Measurements from ENCODE around the gene ANKS3. TPM values are rescaled to one million over a fixed set of nuclear protein-coding genes. Genes with fewer than 3 reads are reported as not detected.

Gene ANKS3
- total RNA-seq, 4 donors from 2014 or later: 29.3 to 58.8 (median 51.8) TPM

- Histone ChIP-seq H3K36me3 (peaks cover 0 to 89% (median 19%) of the 10 kb centered on the region in 3 donors), H3K9me3 (no peaks in the 10 kb centered on the region), H3K4me3 (no peak overlapping the region), H3K27ac (no peak overlapping the region), H3K27me3 (no peaks in the 10 kb centered on the region), H3K4me1 (peaks cover 0 to 21% (median 10%) of the 10 kb centered on the region in 4 donors)
- no peak for TF ChIP-seq POLR2A (IDR thresholded peaks at IDR 0.05)
- no peak for TF ChIP-seq CTCF (IDR thresholded peaks at IDR 0.05)
- TF ChIP-seq EP300 (IDR thresholded peaks at IDR 0.05): no peak
- no peak for DNase-seq (ENCODE audit: low spot score in 2 of 2)
- WGBS, 2 donors: 85 to 97% methylated on average over 10 to 16 of the region's 20 CpGs
These were observed 67.4 kb downstream of the ANKS3 start for GRCh38 chr16:4666537-4667202.

GRCh38 chr16:4664538-4665418 lies 69.3 kb downstream of the ANKS3 start:
- H3K9me3 ChIP-seq: no peaks in the 10 kb centered on the region
- DNase-seq (ENCODE audit: low spot score in 2 of 2): peak in 1 of 2 donors; percentile 54
- no peaks in the 10 kb centered on the region for H3K27me3 ChIP-seq
- peaks cover 0 to 72% (median 19%) of the 10 kb centered on the region in 3 donors for H3K36me3 ChIP-seq
- 52 to 64% methylated on average over 25 to 26 of the region's 26 CpGs for WGBS, 2 donors
- TF ChIP-seq EP300 (IDR thresholded peaks at IDR 0.05): no peak
- no peak for TF ChIP-seq CTCF (IDR thresholded peaks at IDR 0.05)
- TF ChIP-seq POLR2A (IDR thresholded peaks at IDR 0.05): no peak
- H3K27ac ChIP-seq: peak overlapping the region in 3 of 4 donors; percentile 28 to 65 (median 33)
- H3K4me1 ChIP-seq: peaks cover 0 to 38% (median 19%) of the 10 kb centered on the region in 4 donors
- H3K4me3 ChIP-seq: no peak overlapping the region

GRCh38 chr16:4663777-4664465 lies 70.2 kb downstream of the ANKS3 start:
- no peak for TF ChIP-seq EP300 (IDR thresholded peaks at IDR 0.05)
- TF ChIP-seq CTCF (IDR thresholded peaks at IDR 0.05): peak in 1 of 5 experiments; percentile 11
- no peak for TF ChIP-seq POLR2A (IDR thresholded peaks at IDR 0.05)
- Histone ChIP-seq H3K4me1 (peaks cover 0 to 44% (median 21%) of the 10 kb centered on the region in 4 donors), H3K36me3 (peaks cover 0 to 72% (median 12%) of the 10 kb centered on the region in 3 donors), H3K27me3 (no peaks in the 10 kb centered on the region), H3K27ac (peak overlapping the region in 3 of 4 donors; percentile 24 to 55 (median 52)), H3K9me3 (no peaks in the 10 kb centered on the region), H3K4me3 (no peak overlapping the region)
- peak in 1 of 2 donors; percentile 67 for DNase-seq (ENCODE audit: low spot score in 2 of 2)
- 71 to 74% methylated on average over 23 to 24 of the region's 25 CpGs for WGBS, 2 donors

GRCh38 chr16:4663465-4663776 lies 70.7 kb downstream of the ANKS3 start:
- WGBS, 2 donors: 58 to 76% methylated on average over 5 of the region's 5 CpGs

GRCh38 chr16:4661661-4662060 lies 72.4 kb downstream of the ANKS3 start:
- H3K4me3 ChIP-seq: no peak overlapping the region
- H3K9me3 ChIP-seq: no peaks in the 10 kb centered on the region
- DNase-seq (ENCODE audit: low spot score in 2 of 2): no peak
- peak overlapping the region in 1 of 4 donors; percentile 69 for H3K27ac ChIP-seq
- peaks cover 0 to 44% (median 21%) of the 10 kb centered on the region in 4 donors for H3K4me1 ChIP-seq
- no peak for TF ChIP-seq EP300 (IDR thresholded peaks at IDR 0.05)
- no peak for TF ChIP-seq POLR2A (IDR thresholded peaks at IDR 0.05)
- no peak for TF ChIP-seq CTCF (IDR thresholded peaks at IDR 0.05)
- 66 to 71% methylated on average over 10 to 11 of the region's 11 CpGs for WGBS, 2 donors
- peaks cover 0 to 71% (median 0%) of the 10 kb centered on the region in 3 donors for H3K36me3 ChIP-seq
- no peaks in the 10 kb centered on the region for H3K27me3 ChIP-seq

More at GRCh38 chr16:4663465-4663776, 70.7 kb downstream of the ANKS3 start:
- Histone ChIP-seq H3K4me1 (peaks cover 0 to 44% (median 21%) of the 10 kb centered on the region in 4 donors), H3K36me3 (peaks cover 0 to 72% (median 7%) of the 10 kb centered on the region in 3 donors), H3K4me3 (no peak overlapping the region), H3K27ac (peak overlapping the region in 3 of 4 donors; percentile 24 to 55 (median 52)), H3K27me3 (no peaks in the 10 kb centered on the region), H3K9me3 (no peaks in the 10 kb centered on the region)
- TF ChIP-seq EP300 (IDR thresholded peaks at IDR 0.05) (no peak), POLR2A (IDR thresholded peaks at IDR 0.05) (no peak)
- no peak for DNase-seq (ENCODE audit: low spot score in 2 of 2)
